ENCODE data around the gene RLBP1. TPM values are rescaled to one million over a fixed set of nuclear protein-coding genes. Genes with fewer than 3 reads are reported as not detected.

RLBP1 gene
- total RNA-seq, 2 donors from 2014 or later, result not detected

DNA sequence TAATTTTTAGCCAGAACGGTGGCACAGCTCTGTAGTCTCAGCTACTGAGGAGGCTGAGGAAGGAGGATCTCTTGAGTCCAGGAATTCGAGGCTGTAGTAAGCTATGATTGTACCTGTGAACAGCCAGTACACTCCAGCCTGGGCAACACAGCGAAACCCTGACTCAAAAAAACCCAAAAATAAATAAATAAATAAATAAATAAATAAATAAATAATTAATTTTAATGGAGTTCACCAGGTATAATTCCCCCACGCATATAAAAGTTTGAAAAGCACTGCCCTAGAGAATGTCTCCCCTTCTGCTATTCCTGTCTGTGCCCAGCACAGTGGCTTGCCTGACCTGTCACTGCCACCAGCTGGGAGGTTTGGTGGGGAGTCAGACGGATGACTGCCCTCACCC is 4.2 kb upstream of the RLBP1 start:
- no peaks in the 10 kb centered on the region for H3K9me3 ChIP-seq (ENCODE audit: control insufficient read depth, low read length, poor library complexity, severe bottlenecking)
- peaks cover 2% of the 10 kb centered on the region for H3K36me3 Mint-ChIP-seq (ENCODE audit: low read depth)
- ATAC-seq (no peak), DNase-seq (no peak)
- no peak overlapping the region for H3K27ac Mint-ChIP-seq
- H3K4me3 Mint-ChIP-seq, result no peak overlapping the region
- peaks cover 26% of the 10 kb centered on the region for H3K27me3 Mint-ChIP-seq
- no peaks in the 10 kb centered on the region for H3K4me1 Mint-ChIP-seq

DNA sequence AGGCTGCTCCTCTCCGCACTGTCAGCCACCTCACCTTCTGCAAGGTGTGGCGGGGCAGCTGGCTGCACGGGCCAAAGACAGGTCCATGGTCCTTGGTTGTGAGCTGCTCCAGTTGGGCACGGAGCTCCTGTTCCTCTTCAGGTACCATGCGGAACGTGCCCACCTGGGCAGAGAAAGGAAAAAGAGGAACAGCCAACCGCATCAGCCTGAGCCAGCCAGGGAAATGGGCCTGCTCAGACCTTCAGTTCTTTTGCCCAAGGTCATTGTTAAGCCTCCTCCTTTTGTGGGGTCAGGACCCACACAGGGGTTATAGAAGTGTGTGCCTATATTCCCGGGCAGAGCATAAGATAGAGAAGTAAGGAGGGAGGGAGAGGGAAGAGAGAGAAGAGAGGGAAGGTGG is 2.8 kb downstream of the RLBP1 start:
- H3K9me3 ChIP-seq (ENCODE audit: control insufficient read depth, low read length, poor library complexity, severe bottlenecking), result no peaks in the 10 kb centered on the region
- Mint-ChIP-seq H3K4me1 (no peaks in the 10 kb centered on the region), H3K36me3 (ENCODE audit: low read depth) (no peaks in the 10 kb centered on the region), H3K4me3 (no peak overlapping the region), H3K27ac (no peak overlapping the region), H3K27me3 (peaks cover 17% of the 10 kb centered on the region)
- no peak for ATAC-seq
- DNase-seq, result no peak

DNA sequence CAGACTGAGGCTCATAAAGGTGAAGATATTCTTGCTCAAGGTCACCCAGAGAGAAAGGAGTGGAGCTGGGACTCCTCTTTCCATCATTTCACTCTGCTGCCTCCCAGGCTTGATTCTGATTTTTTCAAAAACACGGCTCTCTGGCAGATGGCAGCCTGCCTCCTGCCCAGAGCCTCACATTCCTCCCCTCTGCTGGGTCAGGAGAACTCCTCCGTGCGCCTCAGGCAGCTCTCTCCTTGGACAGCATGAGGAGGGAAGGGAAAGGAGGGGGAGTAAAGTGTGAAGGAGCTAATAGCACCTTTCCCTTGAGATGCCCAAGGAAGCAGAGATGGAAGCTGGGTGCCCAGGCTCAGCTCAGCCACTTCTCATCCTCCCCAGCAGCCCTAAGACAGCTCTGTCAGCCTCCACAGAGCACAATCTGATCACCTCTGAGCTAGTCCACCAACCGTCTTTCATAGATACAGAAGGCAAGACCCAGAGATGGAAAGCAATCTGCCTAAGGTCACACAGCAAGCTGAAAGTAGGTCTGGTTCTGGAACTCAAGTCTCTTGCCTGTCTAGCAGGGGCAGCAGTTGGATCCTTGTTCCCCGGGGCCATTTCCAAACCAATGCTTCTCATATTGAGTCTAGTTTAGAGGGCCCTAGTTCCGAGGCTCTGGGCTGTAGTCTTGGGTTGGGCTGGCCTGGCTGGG is 3.5 kb downstream of the RLBP1 start:
- ATAC-seq, result no peak
- Mint-ChIP-seq H3K36me3 (ENCODE audit: low read depth) (no peaks in the 10 kb centered on the region), H3K4me3 (no peak overlapping the region), H3K27ac (peak overlapping the region; percentile 3), H3K4me1 (no peaks in the 10 kb centered on the region), H3K27me3 (peaks cover 16% of the 10 kb centered on the region)
- DNase-seq, result no peak
- H3K9me3 ChIP-seq (ENCODE audit: control insufficient read depth, low read length, poor library complexity, severe bottlenecking), result no peaks in the 10 kb centered on the region

DNA sequence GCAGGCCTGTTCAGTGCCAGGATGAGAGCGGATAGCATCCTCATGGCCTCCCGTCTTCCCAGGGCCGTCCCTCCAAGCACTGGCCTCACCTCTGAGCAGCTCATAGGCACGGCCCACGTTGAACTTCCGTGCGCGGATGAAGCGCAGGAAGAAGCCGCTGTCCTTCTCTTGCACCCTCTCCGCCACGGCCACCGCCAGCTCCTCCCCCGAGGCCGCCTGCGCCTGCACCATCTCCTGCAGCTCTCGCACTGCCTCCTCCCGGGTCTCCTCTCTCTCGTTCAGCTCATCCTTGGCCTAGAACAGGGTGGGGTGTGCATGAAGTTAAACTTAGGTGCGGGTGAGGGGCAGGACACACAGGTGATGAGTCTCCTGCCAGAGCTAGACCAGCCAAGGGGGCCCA is 4.3 kb downstream of the RLBP1 start:
- H3K4me3 Mint-ChIP-seq, result no peak overlapping the region
- H3K9me3 ChIP-seq (ENCODE audit: control insufficient read depth, low read length, poor library complexity, severe bottlenecking), result no peaks in the 10 kb centered on the region
- H3K36me3 Mint-ChIP-seq (ENCODE audit: low read depth), result no peaks in the 10 kb centered on the region
- no peak overlapping the region for H3K27ac Mint-ChIP-seq
- H3K27me3 Mint-ChIP-seq, result peaks cover 10% of the 10 kb centered on the region
- DNase-seq (no peak), ATAC-seq (no peak)
- H3K4me1 Mint-ChIP-seq, result no peaks in the 10 kb centered on the region

DNA sequence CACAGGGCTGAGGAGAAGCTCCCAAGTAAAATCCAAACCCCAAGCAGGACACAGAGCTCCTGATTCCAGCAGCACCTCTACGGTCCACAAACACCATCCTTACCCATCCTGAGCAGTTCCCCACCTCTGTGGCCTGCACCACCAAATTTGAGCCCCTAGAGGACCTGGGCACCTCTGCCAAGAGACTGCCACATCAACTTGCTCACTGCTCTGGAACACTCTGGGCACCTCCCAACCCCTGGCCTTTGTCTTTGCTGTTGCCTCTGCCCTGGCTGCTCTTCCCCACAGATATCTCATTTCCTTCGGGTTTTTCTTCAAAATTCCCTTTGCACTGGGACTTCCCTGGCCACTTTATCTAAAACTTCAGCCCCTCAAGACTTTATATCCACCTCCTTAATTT is 5.8 kb downstream of the RLBP1 start:
- ATAC-seq (no peak), DNase-seq (no peak)
- H3K9me3 ChIP-seq (ENCODE audit: control insufficient read depth, low read length, poor library complexity, severe bottlenecking), result no peaks in the 10 kb centered on the region
- H3K36me3 Mint-ChIP-seq (ENCODE audit: low read depth), result no peaks in the 10 kb centered on the region
- H3K4me1 Mint-ChIP-seq, result no peaks in the 10 kb centered on the region
- H3K27ac Mint-ChIP-seq, result no peak overlapping the region
- peaks cover 10% of the 10 kb centered on the region for H3K27me3 Mint-ChIP-seq
- H3K4me3 Mint-ChIP-seq, result no peak overlapping the region

DNA sequence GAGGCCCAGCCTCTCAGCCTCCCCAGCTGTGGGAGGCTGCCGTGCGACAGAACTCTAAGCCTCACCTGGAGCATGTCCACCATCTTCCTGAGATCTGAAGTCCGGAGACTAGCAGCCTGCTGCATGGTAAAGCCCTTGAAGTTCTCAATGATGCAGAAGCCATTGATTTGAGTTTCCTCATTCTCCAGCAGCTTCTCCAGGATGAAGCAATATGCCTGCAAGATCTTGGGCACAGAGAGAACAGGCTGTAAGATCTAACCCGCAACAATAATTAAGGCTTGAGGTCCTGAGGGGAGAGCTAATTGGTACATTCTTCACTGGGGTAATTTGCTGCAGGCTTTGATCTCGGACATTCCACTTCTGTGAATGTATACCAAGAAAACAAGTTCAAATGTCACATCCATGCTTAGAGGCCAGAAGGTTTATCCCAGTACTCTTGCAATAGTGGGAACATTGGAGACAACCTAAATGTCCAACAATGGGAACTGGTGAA is 9.7 kb downstream of the RLBP1 start:
- no peak for DNase-seq
- H3K36me3 Mint-ChIP-seq (ENCODE audit: low read depth), result no peaks in the 10 kb centered on the region
- no peak overlapping the region for H3K27ac Mint-ChIP-seq
- H3K4me3 Mint-ChIP-seq, result no peak overlapping the region
- H3K4me1 Mint-ChIP-seq, result peaks cover 7% of the 10 kb centered on the region
- H3K9me3 ChIP-seq (ENCODE audit: control insufficient read depth, low read length, poor library complexity, severe bottlenecking), result no peaks in the 10 kb centered on the region
- H3K27me3 Mint-ChIP-seq, result peaks cover 8% of the 10 kb centered on the region
- no peak for ATAC-seq

DNA sequence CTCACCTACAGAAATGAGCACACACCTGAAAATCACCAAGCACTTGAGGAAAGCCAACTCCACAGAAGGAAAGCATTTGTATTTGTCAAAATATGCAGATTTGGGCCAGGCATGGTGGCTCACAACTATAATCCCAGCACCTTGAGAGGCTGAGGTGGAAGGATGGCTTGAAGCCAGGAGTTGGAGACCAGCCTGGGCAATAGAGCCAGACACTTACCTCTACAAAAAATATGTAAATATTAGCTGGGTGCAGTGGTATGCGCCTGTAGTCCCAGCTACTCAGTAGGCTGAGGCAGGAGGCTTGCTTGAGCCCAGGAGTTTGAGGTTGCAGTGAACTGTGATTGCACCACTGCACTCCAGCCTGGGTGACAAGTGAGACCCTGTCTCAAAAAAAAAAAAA is 12.3 kb downstream of the RLBP1 start:
- no peaks in the 10 kb centered on the region for H3K9me3 ChIP-seq (ENCODE audit: control insufficient read depth, low read length, poor library complexity, severe bottlenecking)
- H3K36me3 Mint-ChIP-seq (ENCODE audit: low read depth), result no peaks in the 10 kb centered on the region
- ATAC-seq, result no peak
- peaks cover 19% of the 10 kb centered on the region for H3K4me1 Mint-ChIP-seq
- DNase-seq, result no peak
- H3K27ac Mint-ChIP-seq, result no peak overlapping the region
- H3K4me3 Mint-ChIP-seq, result no peak overlapping the region
- H3K27me3 Mint-ChIP-seq, result peaks cover 8% of the 10 kb centered on the region

DNA sequence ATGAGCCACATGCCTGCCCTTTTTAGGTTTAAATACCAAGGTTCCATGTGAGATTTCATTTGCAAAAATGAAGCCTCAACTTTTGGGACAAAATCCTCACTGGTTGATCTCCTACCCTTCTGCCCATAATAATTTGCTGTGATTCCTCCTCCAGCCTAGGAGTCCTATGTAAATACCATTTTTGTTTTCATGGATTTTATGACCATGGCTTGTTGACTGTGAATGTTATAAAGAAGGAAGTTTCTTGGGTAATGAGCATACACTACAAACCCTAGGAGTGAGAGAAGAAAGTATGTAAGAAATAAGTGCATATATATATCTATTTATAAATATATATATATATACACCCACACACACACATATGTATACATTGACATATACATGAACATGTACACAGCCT is 13.1 kb downstream of the RLBP1 start:
- peaks cover 26% of the 10 kb centered on the region for H3K4me1 Mint-ChIP-seq

DNA sequence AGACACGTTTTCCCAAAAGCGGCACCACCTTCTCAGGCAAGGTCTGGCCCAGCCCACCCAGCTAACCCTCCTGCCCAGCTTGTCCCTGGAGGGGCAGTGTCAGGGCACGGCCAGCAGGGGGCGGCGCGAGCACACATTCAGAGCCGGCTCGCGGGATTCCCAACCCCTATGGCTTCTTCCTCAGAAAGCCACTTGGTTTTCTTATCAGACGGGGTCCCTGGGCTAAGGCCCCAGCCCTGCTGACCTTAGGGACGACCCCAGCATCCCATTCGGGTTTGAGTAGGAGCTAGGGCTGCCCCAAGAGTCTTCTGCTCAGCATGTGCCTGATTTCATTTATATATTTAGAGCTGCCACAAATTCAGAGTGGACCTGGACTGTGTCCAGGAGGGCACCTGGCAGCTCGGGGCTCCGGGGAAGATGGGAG is 14.5 kb downstream of the RLBP1 start:
- no peaks in the 10 kb centered on the region for H3K9me3 ChIP-seq (ENCODE audit: control insufficient read depth, low read length, poor library complexity, severe bottlenecking)
- Mint-ChIP-seq H3K27me3 (peaks cover 8% of the 10 kb centered on the region), H3K36me3 (ENCODE audit: low read depth) (no peaks in the 10 kb centered on the region), H3K4me3 (no peak overlapping the region), H3K4me1 (peaks cover 26% of the 10 kb centered on the region), H3K27ac (no peak overlapping the region)
- ATAC-seq (peak; percentile 90), DNase-seq (peak; percentile 61 to 62 (median 61))

More for the DNA sequence above, 13.1 kb downstream of the RLBP1 start:
- DNase-seq, result no peak
- Mint-ChIP-seq H3K36me3 (ENCODE audit: low read depth) (no peaks in the 10 kb centered on the region), H3K27me3 (peaks cover 8% of the 10 kb centered on the region), H3K4me3 (no peak overlapping the region), H3K27ac (peak overlapping the region; percentile 53)
- no peak for ATAC-seq
- H3K9me3 ChIP-seq (ENCODE audit: control insufficient read depth, low read length, poor library complexity, severe bottlenecking), result no peaks in the 10 kb centered on the region

DNA sequence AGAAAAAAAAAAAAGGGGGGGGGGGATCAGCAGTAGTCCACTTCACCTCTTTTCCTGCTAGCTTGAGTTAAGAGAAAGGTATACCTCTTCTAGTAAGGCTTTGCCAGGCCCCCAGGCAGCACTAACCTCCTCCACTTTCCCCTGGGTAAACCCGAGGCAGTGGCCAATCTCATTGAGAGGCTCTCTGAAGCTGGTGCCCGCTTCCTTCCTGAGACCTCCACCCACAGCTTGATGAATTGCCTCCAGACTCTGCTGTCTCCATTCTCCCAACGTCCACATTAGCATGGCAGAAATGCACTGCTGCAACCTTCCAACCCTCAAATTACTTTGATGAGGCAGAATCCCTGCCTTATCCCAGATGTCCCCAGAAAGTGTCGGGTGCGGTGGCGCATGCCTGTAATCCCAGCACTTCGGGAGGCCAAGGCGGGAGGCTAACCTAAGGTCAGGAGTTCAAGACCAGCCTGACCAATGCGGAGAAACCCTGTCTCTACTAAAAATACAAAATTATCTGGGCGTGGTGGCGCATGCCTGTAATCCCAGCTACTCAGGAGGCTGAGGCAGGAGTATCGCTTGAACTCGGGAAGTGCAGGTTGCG is 15.3 kb downstream of the RLBP1 start:
- Mint-ChIP-seq H3K27ac (no peak overlapping the region), H3K36me3 (ENCODE audit: low read depth) (no peaks in the 10 kb centered on the region), H3K4me1 (peaks cover 26% of the 10 kb centered on the region), H3K27me3 (peaks cover 8% of the 10 kb centered on the region), H3K4me3 (no peak overlapping the region)
- no peaks in the 10 kb centered on the region for H3K9me3 ChIP-seq (ENCODE audit: control insufficient read depth, low read length, poor library complexity, severe bottlenecking)
- no peak for DNase-seq
- ATAC-seq, result no peak

DNA sequence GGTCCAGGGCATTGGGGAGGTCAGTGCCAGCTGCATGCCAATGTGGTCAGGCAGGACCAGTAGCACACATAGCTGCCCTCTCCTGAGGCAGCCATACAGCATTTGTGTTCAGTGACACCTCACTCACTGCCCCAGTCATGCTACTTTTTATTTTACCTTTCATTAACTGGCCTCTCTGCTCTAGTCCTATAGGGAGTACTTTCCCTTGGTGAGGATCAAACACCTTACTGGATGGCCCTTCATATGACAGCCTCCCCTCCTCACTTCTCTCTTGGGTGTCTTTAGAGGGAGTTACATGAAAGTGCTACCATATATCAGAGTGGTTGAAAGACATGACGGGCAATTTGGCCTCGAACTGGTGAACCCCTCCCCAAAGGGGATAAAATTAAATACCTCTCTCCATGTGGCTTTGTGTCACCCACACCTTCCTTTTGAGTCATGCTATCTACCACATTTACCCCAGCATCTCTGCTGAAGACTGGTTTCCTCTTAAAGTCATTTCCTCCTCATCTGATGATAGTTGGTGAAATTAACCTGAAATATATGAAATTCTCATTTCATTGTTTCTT is 17.6 kb downstream of the RLBP1 start:
- Mint-ChIP-seq H3K27me3 (peaks cover 8% of the 10 kb centered on the region), H3K4me3 (peak overlapping the region; percentile 57), H3K4me1 (peaks cover 26% of the 10 kb centered on the region), H3K27ac (no peak overlapping the region), H3K36me3 (ENCODE audit: low read depth) (no peaks in the 10 kb centered on the region)
- ATAC-seq (peak; percentile 61), DNase-seq (no peak)
- no peaks in the 10 kb centered on the region for H3K9me3 ChIP-seq (ENCODE audit: control insufficient read depth, low read length, poor library complexity, severe bottlenecking)

DNA sequence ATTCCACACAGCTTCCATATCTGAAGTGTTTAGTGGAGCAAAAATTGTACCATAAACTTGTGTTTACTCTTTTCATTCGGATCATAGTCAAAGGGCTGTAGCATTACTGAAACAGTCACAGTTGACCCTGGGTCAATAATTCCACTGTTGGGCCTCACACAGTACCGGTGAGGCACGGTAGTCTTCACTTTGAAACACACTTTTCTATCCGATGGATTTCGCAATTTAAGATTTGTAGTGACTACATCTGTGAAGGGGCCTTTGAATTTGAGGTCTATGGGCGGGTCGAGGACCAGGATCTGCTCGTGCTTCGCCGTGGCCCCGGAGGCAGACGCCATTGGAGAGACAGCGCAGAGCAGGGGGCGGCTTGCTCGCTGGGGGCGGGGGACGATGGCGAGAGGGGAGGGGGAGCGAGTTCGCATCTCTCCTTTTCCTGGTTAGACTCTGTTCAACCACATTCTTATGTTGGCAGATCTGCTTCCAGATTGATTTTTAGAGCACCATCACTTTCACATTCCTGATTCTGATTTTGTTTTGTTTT is 19.8 kb downstream of the RLBP1 start:
- no peak overlapping the region for H3K4me3 Mint-ChIP-seq
- H3K27ac Mint-ChIP-seq, result no peak overlapping the region
- no peaks in the 10 kb centered on the region for H3K9me3 ChIP-seq (ENCODE audit: control insufficient read depth, low read length, poor library complexity, severe bottlenecking)
- H3K27me3 Mint-ChIP-seq, result no peaks in the 10 kb centered on the region
- ATAC-seq, result no peak
- peaks cover 2% of the 10 kb centered on the region for H3K36me3 Mint-ChIP-seq (ENCODE audit: low read depth)
- no peak for DNase-seq
- peaks cover 21% of the 10 kb centered on the region for H3K4me1 Mint-ChIP-seq

DNA sequence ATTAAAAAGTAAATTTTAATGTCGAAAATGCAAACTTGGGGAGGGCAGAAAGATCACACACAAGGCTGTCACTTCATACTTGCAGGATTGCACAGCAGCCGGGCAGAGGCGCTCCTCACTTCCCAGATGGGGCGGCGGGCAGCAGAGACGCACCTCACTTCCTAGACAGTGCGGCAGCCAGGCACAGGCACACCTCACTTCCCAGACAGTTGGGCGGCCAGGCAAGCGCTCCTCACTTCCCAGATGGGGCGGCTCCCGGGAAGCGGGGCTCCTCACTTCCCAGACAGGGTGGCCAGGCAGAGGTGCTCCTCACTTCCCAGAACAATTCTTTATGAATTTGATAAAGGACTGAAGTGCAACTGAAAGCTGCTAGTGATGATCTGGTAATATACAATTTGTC is 21.2 kb downstream of the RLBP1 start:
- H3K36me3 Mint-ChIP-seq (ENCODE audit: low read depth), result peaks cover 6% of the 10 kb centered on the region
- peaks cover 20% of the 10 kb centered on the region for H3K4me1 Mint-ChIP-seq
- H3K27ac Mint-ChIP-seq, result no peak overlapping the region
- no peak for DNase-seq
- ATAC-seq, result no peak
- H3K9me3 ChIP-seq (ENCODE audit: control insufficient read depth, low read length, poor library complexity, severe bottlenecking), result no peaks in the 10 kb centered on the region
- no peaks in the 10 kb centered on the region for H3K27me3 Mint-ChIP-seq
- H3K4me3 Mint-ChIP-seq, result no peak overlapping the region

Data from T-helper 17 cell (primary cell).